Stimulated activated CD8-positive, alpha-beta memory T cell treated with anti-CD3 and anti-CD28 coated beads, Interleukin-15, amount 100 ng/mL, for 24 hours (primary cell): ENCODE data around the gene RPL34.
A peak's percentile ranks its signal among the peaks of the same experiment; 100 is the strongest.
"Not testable (repeated sequence)": the region's sequence is repeated elsewhere in the genome, so short reads cannot be mapped to it uniquely, and the experiment has no call there.

Source experiments
- DNase-seq: peaks from one replicate; pipeline ENCODE4 v3.0.0-alpha.2; 2020; ENCODE audit warnings: low read depth

The RPL34 gene

GRCh38 chr4:108620101-108620932 lies at the start of gene RPL34:
TSS of gene RPL34 (plus strand) at chr4:108620576. CDS start at chr4:108621960, 1,384 bp downstream.
- DNase-seq = peak; percentile 86

GRCh38 chr4:108570993-108571569 lies 49.3 kb upstream of the RPL34 start:
- no peak for DNase-seq

- no peak for DNase-seq
Measured at GRCh38 chr4:108574402-108574801, 46.0 kb upstream of the RPL34 start.

GRCh38 chr4:108581083-108581482 lies 39.3 kb upstream of the RPL34 start:
- DNase-seq = no peak

GRCh38 chr4:108586778-108587177 lies 33.6 kb upstream of the RPL34 start:
- DNase-seq = no peak

- no peak for DNase-seq
Measured at GRCh38 chr4:108588878-108589277, 31.5 kb upstream of the RPL34 start.

GRCh38 chr4:108589961-108590360 lies 30.4 kb upstream of the RPL34 start:
- DNase-seq = no peak

- DNase-seq = no peak
Measured at GRCh38 chr4:108590776-108591175, 29.6 kb upstream of the RPL34 start.

- DNase-seq = no peak
Measured at GRCh38 chr4:108592674-108592986, 27.7 kb upstream of the RPL34 start.

- not testable (repeated sequence) for DNase-seq
Measured at GRCh38 chr4:108594296-108594695, 26.1 kb upstream of the RPL34 start.

GRCh38 chr4:108596344-108596743 lies 24.0 kb upstream of the RPL34 start:
- no peak for DNase-seq

GRCh38 chr4:108601106-108601505 lies 19.3 kb upstream of the RPL34 start:
- DNase-seq = no peak

GRCh38 chr4:108601532-108601931 lies 18.8 kb upstream of the RPL34 start:
- no peak for DNase-seq

GRCh38 chr4:108602163-108602562 lies 18.2 kb upstream of the RPL34 start:
- DNase-seq = no peak

GRCh38 chr4:108607079-108607815 lies 13.1 kb upstream of the RPL34 start:
- no peak for DNase-seq

- DNase-seq = no peak
Measured at GRCh38 chr4:108611365-108611764, 9.0 kb upstream of the RPL34 start.

- DNase-seq = no peak
Measured at GRCh38 chr4:108612365-108612764, 8.0 kb upstream of the RPL34 start.

- DNase-seq = no peak
Measured at GRCh38 chr4:108619372-108620100, 840 bp upstream of the RPL34 start.

GRCh38 chr4:108620933-108621905 lies 843 bp downstream of the RPL34 start:
- no peak for DNase-seq

- DNase-seq = no peak
Measured at GRCh38 chr4:108622022-108622421, 1.6 kb downstream of the RPL34 start.

GRCh38 chr4:108622828-108623227 lies 2.5 kb downstream of the RPL34 start:
- no peak for DNase-seq
